ENCODE results near the gene KRTAP6-1.

Gene KRTAP6-1

GRCh38 chr21:30579346-30579745 is 34.4 kb downstream of the KRTAP6-1 start:
- in situ Hi-C loops (cut with MboI; ENCODE audit: low sequenced_read_pairs): no loop called here

GRCh38 chr21:30577766-30578165 is 36.0 kb downstream of the KRTAP6-1 start:
- in situ Hi-C loops (cut with MboI; ENCODE audit: low sequenced_read_pairs): no loop called here

- in situ Hi-C loops (cut with MboI; ENCODE audit: low sequenced_read_pairs): no loop called here
Observed at GRCh38 chr21:30567617-30568016, 46.1 kb downstream of the KRTAP6-1 start.

GRCh38 chr21:30563630-30564029 is 50.1 kb downstream of the KRTAP6-1 start:
- in situ Hi-C loops (cut with MboI; ENCODE audit: low sequenced_read_pairs): no loop called here

Data from HL-60/S4 treated with retinoic acid at 250 ng/mL for 4 days and 3 days (cell line).